ENCODE data around the gene ADAM29.
"Not testable (repeated sequence)": the region's sequence is repeated elsewhere in the genome, so short reads cannot be mapped to it uniquely, and the experiment has no call there.

GRCh38 chr4:175019447-175019846, 101.3 kb downstream of the ADAM29 start:
- not testable (repeated sequence) for TF ChIP-seq CTCF, POLR2A (IDR thresholded peaks at IDR 0.05)
